Left hindlimb (tissue), 1 donor: Measurements from ENCODE around the gene DPH6.

Source experiments
- DNase-seq: peaks from one replicate; pipeline ENCODE4 v3.0.0-alpha.2; 2018

DPH6 gene

DNA sequence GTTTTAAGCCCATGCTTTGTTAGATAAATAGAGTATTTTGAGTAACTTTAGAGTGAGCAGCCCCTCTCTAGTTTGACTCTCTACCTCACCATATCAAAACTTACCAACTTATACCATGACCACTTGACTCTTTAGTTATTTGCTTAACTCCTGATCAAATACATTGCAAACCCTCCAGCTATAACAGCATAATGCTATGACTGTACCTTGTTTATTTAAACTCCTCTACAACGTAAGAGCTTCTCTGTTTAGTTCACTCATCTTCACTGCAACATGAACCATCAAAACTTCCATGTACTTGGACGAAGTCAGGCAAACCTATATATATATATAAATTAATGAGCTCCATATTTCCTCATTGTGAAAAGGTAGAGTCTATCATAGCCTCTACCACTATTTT lies 218.2 kb downstream of the DPH6 start:
- DNase-seq: no peak

DNA sequence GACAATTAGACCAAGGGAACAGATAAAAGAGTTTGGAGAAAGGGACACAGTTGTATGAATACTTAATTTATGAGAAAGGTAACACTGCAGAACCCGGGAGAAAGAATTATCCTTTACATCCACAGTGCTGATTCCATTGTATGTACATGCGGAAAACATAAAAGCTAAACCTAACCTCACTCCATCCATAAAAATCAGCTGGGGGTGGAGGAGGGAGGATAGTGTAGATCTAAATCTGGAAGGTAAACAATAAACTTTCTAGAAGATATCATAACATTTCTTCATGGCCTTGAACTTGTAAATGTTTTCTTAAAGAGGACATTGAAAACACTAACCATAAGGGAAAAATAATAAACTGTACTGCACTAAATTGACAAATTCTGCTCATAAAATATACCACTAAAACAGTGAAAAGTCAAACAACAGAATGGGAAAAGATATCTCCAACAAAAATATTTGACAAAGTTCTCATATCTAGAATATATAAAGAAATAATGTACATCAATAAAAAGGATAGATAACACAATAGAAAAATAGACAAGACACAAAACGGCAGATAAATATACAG lies 220.5 kb downstream of the DPH6 start:
- DNase-seq: no peak

DNA sequence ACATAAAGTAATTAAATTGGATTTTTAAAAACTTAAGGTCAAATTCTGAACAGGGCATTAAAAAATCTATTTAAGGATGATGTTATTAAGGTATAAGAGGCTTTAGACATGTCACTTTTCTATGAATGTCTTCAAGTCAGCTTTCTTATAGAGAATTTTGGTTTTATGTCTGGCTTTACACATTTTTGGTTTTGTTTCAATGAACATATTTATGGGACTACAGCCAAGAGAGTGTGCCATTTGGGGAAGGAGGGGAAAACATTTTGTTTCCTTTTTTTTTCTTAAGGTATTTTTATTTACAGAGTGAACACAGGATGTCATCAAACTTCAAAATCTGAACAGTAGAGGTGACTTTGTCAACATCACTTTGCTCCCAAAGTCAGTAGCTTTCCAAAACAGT lies 222.8 kb downstream of the DPH6 start:
- no peak for DNase-seq

DNA sequence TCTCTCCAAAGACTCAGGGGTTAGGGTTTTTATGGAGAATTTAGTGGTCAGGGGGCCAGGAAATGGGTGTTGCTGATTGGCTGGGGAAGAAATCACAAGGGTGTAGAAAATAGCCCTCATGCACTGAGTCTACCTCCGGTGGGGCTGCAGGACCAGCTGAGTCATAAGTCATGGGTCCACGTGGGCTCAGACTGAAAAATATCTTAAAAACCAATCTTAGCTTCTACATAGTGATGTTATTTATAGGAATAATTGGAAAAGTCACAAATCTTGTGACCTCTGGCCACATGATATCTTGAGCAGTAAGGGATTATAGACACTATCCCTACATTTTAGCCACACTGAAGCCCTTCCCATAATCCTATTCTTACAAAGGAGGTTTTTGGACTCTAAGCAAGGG lies 224.0 kb downstream of the DPH6 start:
- DNase-seq: no peak

DNA sequence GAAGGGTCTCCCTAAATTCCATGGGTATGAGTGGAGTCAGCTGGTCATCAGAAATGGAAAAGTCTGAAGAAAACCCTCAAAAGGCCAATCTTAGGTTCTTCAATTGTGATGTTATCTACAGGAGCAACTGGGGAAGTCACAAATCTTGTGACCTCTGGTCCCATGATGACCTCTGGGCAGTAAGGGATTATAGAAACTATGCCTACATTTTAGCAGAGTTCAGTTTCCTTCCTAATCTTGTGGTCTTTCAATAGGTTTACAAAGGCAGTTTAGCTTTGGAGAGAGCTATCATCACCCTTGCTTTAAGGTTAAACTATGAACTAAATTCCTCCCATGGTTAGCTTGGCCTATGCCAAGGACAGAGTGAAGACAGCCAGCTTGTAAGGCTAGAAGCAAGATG lies 225.1 kb downstream of the DPH6 start:
- DNase-seq: no peak
